ENCODE data around the gene CCR8. TPM values are rescaled to one million over a fixed set of nuclear protein-coding genes. Genes with fewer than 3 reads are reported as not detected.

CCR8 gene
- total RNA-seq, 2 donors from 2014 or later = not detected

GRCh38 chr3:39295184-39295775, 34.2 kb upstream of the CCR8 start:
- Histone ChIP-seq H3K36me3 (no peaks in the 10 kb centered on the region), H3K27me3 (no peaks in the 10 kb centered on the region)

DNA sequence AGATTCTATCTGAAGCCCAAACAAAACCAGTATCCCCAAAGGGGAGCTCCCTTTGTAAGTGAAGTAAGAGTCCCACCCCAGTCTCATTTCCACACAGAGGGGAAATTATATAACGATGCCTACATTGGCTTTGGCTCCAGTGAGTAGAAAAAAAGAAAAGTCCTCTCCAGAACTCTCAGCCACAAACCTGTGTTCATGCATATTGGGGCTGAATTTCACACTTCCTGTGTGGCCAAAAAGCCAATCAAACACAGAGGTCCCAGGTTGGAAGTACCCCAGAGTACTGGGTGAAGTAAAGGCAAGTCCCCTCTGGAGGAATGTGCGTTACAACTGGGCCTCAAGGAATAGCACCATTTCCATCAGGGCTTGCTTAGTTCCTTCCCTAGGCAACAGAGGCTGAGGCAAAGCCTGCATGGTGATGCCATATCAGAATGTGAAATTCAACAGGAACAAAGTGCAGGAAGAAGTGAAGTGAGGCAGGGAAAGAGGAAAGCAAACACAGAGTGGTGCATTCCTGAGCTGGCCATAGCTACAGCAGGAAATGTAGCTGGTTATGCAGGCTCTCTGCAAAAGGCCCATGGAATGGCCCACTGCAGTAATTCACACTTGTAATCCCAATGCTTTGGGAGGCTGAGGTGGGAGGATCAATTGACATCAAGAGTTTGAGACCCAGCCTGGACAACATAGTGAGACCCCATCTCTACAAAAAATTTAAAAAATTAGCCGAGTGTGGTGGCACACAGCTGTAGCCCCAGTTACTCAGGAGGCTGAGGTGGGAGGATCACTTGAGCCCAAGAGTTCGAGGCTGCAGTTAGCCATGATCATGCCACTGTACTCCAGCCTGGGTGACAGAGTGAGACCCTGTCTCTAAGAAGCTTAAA, 33.1 kb upstream of the CCR8 start:
- Histone ChIP-seq H3K36me3 (no peaks in the 10 kb centered on the region), H3K9me3 (peaks cover 0 to 22% of the 10 kb centered on the region in 2 donors), H3K4me1 (no peaks in the 10 kb centered on the region), H3K27ac (no peak overlapping the region), H3K27me3 (no peaks in the 10 kb centered on the region), H3K4me3 (no peak overlapping the region)
- DNase-seq (ENCODE audit: low spot score) = no peak
- TF ChIP-seq, protein P1, sequence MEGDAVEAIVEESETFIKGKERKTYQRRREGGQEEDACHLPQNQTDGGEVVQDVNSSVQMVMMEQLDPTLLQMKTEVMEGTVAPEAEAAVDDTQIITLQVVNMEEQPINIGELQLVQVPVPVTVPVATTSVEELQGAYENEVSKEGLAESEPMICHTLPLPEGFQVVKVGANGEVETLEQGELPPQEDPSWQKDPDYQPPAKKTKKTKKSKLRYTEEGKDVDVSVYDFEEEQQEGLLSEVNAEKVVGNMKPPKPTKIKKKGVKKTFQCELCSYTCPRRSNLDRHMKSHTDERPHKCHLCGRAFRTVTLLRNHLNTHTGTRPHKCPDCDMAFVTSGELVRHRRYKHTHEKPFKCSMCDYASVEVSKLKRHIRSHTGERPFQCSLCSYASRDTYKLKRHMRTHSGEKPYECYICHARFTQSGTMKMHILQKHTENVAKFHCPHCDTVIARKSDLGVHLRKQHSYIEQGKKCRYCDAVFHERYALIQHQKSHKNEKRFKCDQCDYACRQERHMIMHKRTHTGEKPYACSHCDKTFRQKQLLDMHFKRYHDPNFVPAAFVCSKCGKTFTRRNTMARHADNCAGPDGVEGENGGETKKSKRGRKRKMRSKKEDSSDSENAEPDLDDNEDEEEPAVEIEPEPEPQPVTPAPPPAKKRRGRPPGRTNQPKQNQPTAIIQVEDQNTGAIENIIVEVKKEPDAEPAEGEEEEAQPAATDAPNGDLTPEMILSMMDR (IDR thresholded peaks at IDR 0.05) = no peak

More at GRCh38 chr3:39295184-39295775, 34.2 kb upstream of the CCR8 start:
- Histone ChIP-seq H3K4me1 (no peaks in the 10 kb centered on the region), H3K27ac (no peak overlapping the region), H3K4me3 (no peak overlapping the region), H3K9me3 (peaks cover 0 to 20% of the 10 kb centered on the region in 2 donors)
- DNase-seq (ENCODE audit: low spot score) = no peak
- TF ChIP-seq, protein P1 (IDR thresholded peaks at IDR 0.05) = no peak

- no peak for DNase-seq (ENCODE audit: low spot score)
- Histone ChIP-seq H3K4me1 (no peaks in the 10 kb centered on the region), H3K36me3 (no peaks in the 10 kb centered on the region), H3K4me3 (no peak overlapping the region), H3K27me3 (no peaks in the 10 kb centered on the region), H3K9me3 (peaks cover 0 to 44% of the 10 kb centered on the region in 2 donors), H3K27ac (no peak overlapping the region)
- TF ChIP-seq, protein P1 (IDR thresholded peaks at IDR 0.05) = no peak
These were observed 30.2 kb upstream of the CCR8 start for GRCh38 chr3:39299279-39299678.

DNA sequence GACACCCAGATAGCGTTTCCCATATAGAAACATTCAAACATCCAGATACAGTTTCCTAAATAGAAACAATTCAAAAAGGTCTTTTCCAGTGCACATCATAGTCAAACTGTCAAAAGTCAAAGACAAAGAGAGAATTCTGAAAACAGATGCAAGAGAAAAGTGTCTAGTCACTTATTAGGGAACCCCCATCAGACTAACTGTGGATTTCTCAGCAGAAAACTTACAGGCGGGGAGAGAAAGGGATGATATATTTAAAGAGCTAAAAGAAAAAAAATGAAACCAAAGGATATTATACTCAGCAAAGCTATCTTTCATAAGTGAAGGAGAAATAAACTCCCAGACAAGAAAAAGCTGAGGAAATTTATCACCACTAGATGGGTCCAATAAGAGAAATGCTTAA, 27.3 kb upstream of the CCR8 start:
- Histone ChIP-seq H3K27me3 (no peaks in the 10 kb centered on the region), H3K9me3 (peaks cover 0 to 44% of the 10 kb centered on the region in 2 donors), H3K4me1 (no peaks in the 10 kb centered on the region), H3K27ac (no peak overlapping the region), H3K36me3 (no peaks in the 10 kb centered on the region), H3K4me3 (no peak overlapping the region)
- TF ChIP-seq, protein P1 (IDR thresholded peaks at IDR 0.05) = no peak
- no peak for DNase-seq (ENCODE audit: low spot score)

- H3K27ac ChIP-seq = no peak overlapping the region
These were observed 16.2 kb upstream of the CCR8 start for GRCh38 chr3:39313289-39313688.

More at GRCh38 chr3:39313289-39313688, 16.2 kb upstream of the CCR8 start:
- TF ChIP-seq, protein P1 (IDR thresholded peaks at IDR 0.05) = no peak
- Histone ChIP-seq H3K27me3 (no peaks in the 10 kb centered on the region), H3K4me3 (no peak overlapping the region), H3K4me1 (no peaks in the 10 kb centered on the region), H3K9me3 (peaks cover 0 to 7% of the 10 kb centered on the region in 2 donors), H3K36me3 (no peaks in the 10 kb centered on the region)
- DNase-seq (ENCODE audit: low spot score) = no peak

Measured in right atrium auricular region (tissue), 2 donors.